Spleen (tissue), 11 donors: ENCODE data around the gene FHIT. TPM values are rescaled to one million over a fixed set of nuclear protein-coding genes. Genes with fewer than 3 reads are reported as not detected.

Experiments
- DNase-seq: peaks from one replicate; pipeline ENCODE4 v3.0.0-alpha.2; 2020
- H3K27ac ChIP-seq, 8 donors: fragments of 200-600 bp; sonication (generic) in 7 of 8; 1 replicate in 4 of 8; 2 replicates in 4 of 8; pipeline versions ENCODE4 v1.5.0 to v1.8.0; 2016 to 2021; ENCODE audit warnings: inconsistent platforms in 4 of 8, mild to moderate bottlenecking in 4 of 8, moderate library complexity in 1 of 8
- H3K27me3 ChIP-seq, 7 donors: fragments of 200-600 bp; sonication (generic) in 6 of 7; replicated peaks in 1 of 7; 1 replicate in 4 of 7; 2 replicates in 3 of 7; pipeline versions ENCODE4 v1.5.0 to v1.8.0; 2016 to 2021; ENCODE audit warnings: inconsistent platforms in 3 of 7, mild to moderate bottlenecking in 1 of 7
- H3K36me3 ChIP-seq, 6 donors: fragments of 200-600 bp; sonication (generic) in 5 of 6; 1 replicate in 4 of 6; 2 replicates in 2 of 6; pipeline versions ENCODE4 v1.5.0 to v1.8.0; 2016 to 2021; ENCODE audit warnings: inconsistent platforms in 2 of 6
- H3K4me1 ChIP-seq, 6 donors: fragments of 200-600 bp; sonication (generic) in 5 of 6; 1 replicate in 3 of 6; 2 replicates in 3 of 6; pipeline versions ENCODE4 v1.5.0 to v1.8.0; 2016 to 2021; ENCODE audit warnings: inconsistent platforms in 3 of 6
- H3K4me3 ChIP-seq, 8 donors: fragments of 200-600 bp; sonication (generic) in 7 of 8; 1 replicate in 4 of 8; 2 replicates in 4 of 8; pipeline versions ENCODE4 v1.5.0 to v1.8.0; 2016 to 2021; ENCODE audit warnings: inconsistent platforms in 4 of 8, mild to moderate bottlenecking in 4 of 8, moderate library complexity in 2 of 8
- H3K9me3 ChIP-seq, 8 donors: fragments of 200-600 bp; sonication (generic) in 7 of 8; 1 replicate in 4 of 8; 2 replicates in 4 of 8; pipeline versions ENCODE4 v1.5.0 to v1.8.0; 2016 to 2021; ENCODE audit warnings: inconsistent platforms in 4 of 8
- POLR2A ChIP-seq, 3 donors: fragments of 450-650 bp; IDR thresholded peaks; one replicate each; pipeline ENCODE4 v1.5.1; 2017; ENCODE audit warnings: antibody characterized with exemption in 3 of 3, mild to moderate bottlenecking in 1 of 3
- POLR2AphosphoS5 ChIP-seq, 3 donors: sonication (generic); formaldehyde crosslinking; IDR thresholded peaks; one replicate each; pipeline ENCODE4 v1.5.1; 2017; ENCODE audit warnings: antibody characterized with exemption in 3 of 3
- WGBS, 5 donors: extraction: QIAGEN DNeasy Blood & Tissue Kit in 3 of 5; methylation state at CpG; one replicate each; pipeline versions ENCODE4 v1.1.5 to v1.1.7; 2013 to 2018; 5-methylcytosine and 5-hydroxymethylcytosine counted together
- intact Hi-C: fragments of 100-400 bp; cut with DNase I; formaldehyde crosslinking; loops from one replicate; pipeline ENCODE4 v1.15.0; 2023; ENCODE audit warnings: low total_unique reads
- polyA plus RNA-seq, 3 donors: library from polyadenylated mRNA; stranded (reverse); fragments of 200-250 nt; gene quantifications; one replicate each; pipeline ENCODE4 v1.2.1, GENCODE V29; 2013
- total RNA-seq, 7 donors: library from RNA; depleted of rRNA in 3 of 7; stranded (reverse); fragments of >200 nt in 3 of 7; fragmentation: NEBNext Ultra II Directional in 4 of 7; extraction: Animal tissue kit (Norgen Biotek cat#: 25700) in 4 of 7; gene quantifications; one replicate each; pipeline versions ENCODE4 v1.1.0 to v1.2.1, GENCODE V29; 2016 to 2021
- TF ChIP-seq, protein P1 (sequence below), 11 experiments: fragments of 200-600 bp in 7 of 11; fragments of 450-650 bp in 4 of 11; sonication (generic) in 4 of 11; IDR thresholded peaks in 8 of 11; conservative IDR thresholded peaks in 3 of 11; 1 replicate in 7 of 11; 2 replicates in 4 of 11; pipeline versions ENCODE4 v1.4.0 to v1.8.0; 2016 to 2021; ENCODE audit warnings: antibody characterized with exemption in 11 of 11, inconsistent platforms in 4 of 11, mild to moderate bottlenecking in 1 of 11
- donor health status: healthy with polysubstance abuse.
- donor health status: DM: no; HTN: no; CAD: no; lungs with moderate emphysema.
- donor health status: DM: no; HTN: no; CAD: no.
- donor health status: Bipolar disorder and iron deficiency.
- donor health status: healthy.
- donor health status: DM: no; HTN: no; CAD: no.
- donor health status: DM: yes; HTN: yes; CAD: no.

The FHIT gene
- total and polyA plus RNA-seq, 10 donors: 4.1 to 23.1 (median 12.2) TPM

DNA sequence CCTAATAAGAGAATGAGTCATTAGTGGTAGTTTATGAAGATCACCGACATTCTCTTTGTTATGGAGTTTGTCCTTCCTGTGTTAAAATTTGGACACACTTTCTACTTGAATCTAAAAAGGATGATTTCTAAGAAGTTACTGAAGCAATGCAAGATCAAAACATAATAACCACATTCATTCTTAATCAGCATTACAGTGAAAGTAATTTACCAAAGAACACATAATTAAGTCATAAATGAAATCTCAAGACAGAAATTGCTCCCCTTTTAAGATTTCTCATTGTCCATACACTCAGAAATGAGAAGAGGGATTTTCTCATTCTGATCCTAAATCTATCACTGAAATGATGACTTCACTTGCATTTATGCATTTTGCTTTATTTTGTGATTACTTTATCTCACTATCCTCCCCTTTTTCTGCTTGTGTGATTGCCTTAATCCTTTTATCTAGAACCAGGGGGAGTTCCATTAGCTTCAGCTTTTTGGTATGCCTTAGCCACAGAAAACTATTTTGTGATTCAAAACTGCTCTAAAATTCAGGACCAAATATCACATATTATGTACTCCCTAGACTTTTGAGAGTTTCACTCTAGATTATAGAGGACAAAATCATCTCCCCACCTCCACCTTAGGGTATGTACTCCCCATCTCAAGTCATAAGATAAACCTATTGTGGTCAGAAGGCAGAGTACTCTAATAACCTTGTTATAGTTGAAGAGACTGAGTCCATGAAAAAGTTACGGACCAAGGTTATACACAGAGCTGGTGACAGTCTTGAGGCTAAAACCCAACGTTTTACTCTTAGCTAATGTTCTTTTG, 1383.9 kb downstream of the FHIT start:
- Histone ChIP-seq H3K4me1 (no peaks in the 10 kb centered on the region), H3K27me3 (no peaks in the 10 kb centered on the region), H3K4me3 (no peak overlapping the region), H3K36me3 (no peaks in the 10 kb centered on the region), H3K9me3 (no peaks in the 10 kb centered on the region), H3K27ac (no peak overlapping the region)
- no peak for DNase-seq
- intact Hi-C loops: no loop called here
- WGBS, 5 donors: 60 to 80% (median 74%) methylated on average over 3 of the region's 3 CpGs
- TF ChIP-seq POLR2A (IDR thresholded peaks at IDR 0.05) (no peak), POLR2AphosphoS5 (IDR thresholded peaks at IDR 0.05) (no peak)
- TF ChIP-seq, protein P1, sequence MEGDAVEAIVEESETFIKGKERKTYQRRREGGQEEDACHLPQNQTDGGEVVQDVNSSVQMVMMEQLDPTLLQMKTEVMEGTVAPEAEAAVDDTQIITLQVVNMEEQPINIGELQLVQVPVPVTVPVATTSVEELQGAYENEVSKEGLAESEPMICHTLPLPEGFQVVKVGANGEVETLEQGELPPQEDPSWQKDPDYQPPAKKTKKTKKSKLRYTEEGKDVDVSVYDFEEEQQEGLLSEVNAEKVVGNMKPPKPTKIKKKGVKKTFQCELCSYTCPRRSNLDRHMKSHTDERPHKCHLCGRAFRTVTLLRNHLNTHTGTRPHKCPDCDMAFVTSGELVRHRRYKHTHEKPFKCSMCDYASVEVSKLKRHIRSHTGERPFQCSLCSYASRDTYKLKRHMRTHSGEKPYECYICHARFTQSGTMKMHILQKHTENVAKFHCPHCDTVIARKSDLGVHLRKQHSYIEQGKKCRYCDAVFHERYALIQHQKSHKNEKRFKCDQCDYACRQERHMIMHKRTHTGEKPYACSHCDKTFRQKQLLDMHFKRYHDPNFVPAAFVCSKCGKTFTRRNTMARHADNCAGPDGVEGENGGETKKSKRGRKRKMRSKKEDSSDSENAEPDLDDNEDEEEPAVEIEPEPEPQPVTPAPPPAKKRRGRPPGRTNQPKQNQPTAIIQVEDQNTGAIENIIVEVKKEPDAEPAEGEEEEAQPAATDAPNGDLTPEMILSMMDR (IDR thresholded peaks at IDR 0.05 in 8 of 11, conservative IDR thresholded peaks at IDR 0.05 in 3 of 11): no peak

DNA sequence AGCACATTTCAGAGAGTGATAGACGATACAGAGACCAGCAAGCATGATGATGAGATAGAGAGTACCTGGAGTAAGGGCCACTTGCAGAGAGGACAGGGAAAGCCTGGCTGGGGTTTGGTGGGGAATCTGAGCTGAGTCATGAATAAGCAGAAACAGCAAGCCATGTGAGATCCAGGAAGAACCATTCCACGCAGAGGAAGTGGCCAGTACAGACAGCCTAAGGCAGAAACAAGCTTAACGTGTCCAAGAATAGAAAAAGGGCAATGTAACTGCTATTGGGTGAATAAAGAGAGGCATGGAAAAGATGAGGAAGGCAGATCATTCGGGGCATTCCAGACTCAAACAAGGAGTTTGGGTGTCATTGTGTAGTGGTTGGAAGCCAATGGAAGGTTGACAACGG, 1385.2 kb downstream of the FHIT start:
- no peak for TF ChIP-seq POLR2A (IDR thresholded peaks at IDR 0.05)
- TF ChIP-seq, protein P1 (IDR thresholded peaks at IDR 0.05 in 8 of 11, conservative IDR thresholded peaks at IDR 0.05 in 3 of 11): no peak
- no peak for TF ChIP-seq POLR2AphosphoS5 (IDR thresholded peaks at IDR 0.05)

DNA sequence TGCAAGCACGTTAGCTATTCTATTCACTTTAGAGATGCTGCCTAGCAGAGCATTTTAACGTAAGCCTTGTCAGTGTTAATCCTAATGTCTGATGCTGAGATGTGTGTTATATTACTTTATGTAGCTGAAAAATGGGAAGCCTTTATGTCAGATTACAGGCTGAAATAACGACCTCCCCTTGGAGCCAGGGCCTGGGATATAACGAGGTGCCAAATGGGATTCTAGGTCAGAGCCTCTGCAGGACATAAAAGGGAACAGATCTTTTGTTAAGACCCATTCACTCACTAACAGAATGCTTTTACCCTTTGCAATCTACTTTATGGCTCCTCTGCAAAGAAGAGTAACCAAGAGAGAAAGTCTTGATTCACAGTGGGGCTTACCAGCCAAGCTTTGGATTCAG, 1385.9 kb downstream of the FHIT start:
- Histone ChIP-seq H3K27ac (no peak overlapping the region), H3K27me3 (no peaks in the 10 kb centered on the region), H3K36me3 (no peaks in the 10 kb centered on the region), H3K4me1 (no peaks in the 10 kb centered on the region), H3K9me3 (no peaks in the 10 kb centered on the region), H3K4me3 (no peak overlapping the region)
- WGBS, 5 donors: 81 to 89% (median 87%) methylated on average over 4 of the region's 4 CpGs
- DNase-seq: no peak
- intact Hi-C loops: no loop called here
- TF ChIP-seq, protein P1 (IDR thresholded peaks at IDR 0.05 in 8 of 11, conservative IDR thresholded peaks at IDR 0.05 in 3 of 11): no peak
- TF ChIP-seq POLR2AphosphoS5 (IDR thresholded peaks at IDR 0.05) (no peak), POLR2A (IDR thresholded peaks at IDR 0.05) (no peak)

More for the DNA sequence above, 1385.2 kb downstream of the FHIT start:
- H3K9me3 ChIP-seq: no peaks in the 10 kb centered on the region
- no peak overlapping the region for H3K4me3 ChIP-seq
- H3K36me3 ChIP-seq: no peaks in the 10 kb centered on the region
- H3K27ac ChIP-seq: no peak overlapping the region
- no peaks in the 10 kb centered on the region for H3K4me1 ChIP-seq
- no peaks in the 10 kb centered on the region for H3K27me3 ChIP-seq
- WGBS, 5 donors: 62 to 73% (median 67%) methylated on average over 5 of the region's 5 CpGs
- intact Hi-C loops: no loop called here
- DNase-seq: no peak

GRCh38 chr3:59862686-59863085, 1388.6 kb downstream of the FHIT start:
- no peak for TF ChIP-seq POLR2A (IDR thresholded peaks at IDR 0.05)
- TF ChIP-seq, protein P1 (IDR thresholded peaks at IDR 0.05 in 8 of 11, conservative IDR thresholded peaks at IDR 0.05 in 3 of 11): no peak

More at GRCh38 chr3:59862686-59863085, 1388.6 kb downstream of the FHIT start:
- Histone ChIP-seq H3K4me1 (peaks cover 0 to 3% (median 0%) of the 10 kb centered on the region in 6 donors), H3K4me3 (no peak overlapping the region), H3K36me3 (no peaks in the 10 kb centered on the region), H3K9me3 (no peaks in the 10 kb centered on the region), H3K27ac (no peak overlapping the region), H3K27me3 (no peaks in the 10 kb centered on the region)
- no peak for DNase-seq
- intact Hi-C loops: no loop called here
- WGBS, 5 donors: 80 to 94% (median 87%) methylated on average over 6 of the region's 6 CpGs
